Epithelial cell of esophagus (primary cell): Measurements from ENCODE around the gene PRIMA1.
A peak's percentile ranks its signal among the peaks of the same experiment; 100 is the strongest.

Source experiments
- DNase-seq: peaks from one replicate; pipeline ENCODE4 v3.0.0; 2010; ENCODE audit warnings: low read depth
- H3K4me3 ChIP-seq: 2 replicates; pipeline ENCODE4 v1.5.1; 2011; ENCODE audit warnings: mild to moderate bottlenecking, low read length, control low read depth
- TF ChIP-seq, protein P1 (sequence below): IDR thresholded peaks from 2 replicates; pipeline ENCODE4 v1.5.1; 2011; ENCODE audit warnings: low read depth, mild to moderate bottlenecking, low read length, control low read depth, inconsistent platforms; ENCODE audit not compliant: insufficient read depth; ENCODE audit errors: missing control alignments

PRIMA1 gene

GRCh38 chr14:93794756-93795155 is 6.5 kb upstream of the PRIMA1 start:
- no peak for DNase-seq
- H3K4me3 ChIP-seq: no peak overlapping the region
- TF ChIP-seq, protein P1, sequence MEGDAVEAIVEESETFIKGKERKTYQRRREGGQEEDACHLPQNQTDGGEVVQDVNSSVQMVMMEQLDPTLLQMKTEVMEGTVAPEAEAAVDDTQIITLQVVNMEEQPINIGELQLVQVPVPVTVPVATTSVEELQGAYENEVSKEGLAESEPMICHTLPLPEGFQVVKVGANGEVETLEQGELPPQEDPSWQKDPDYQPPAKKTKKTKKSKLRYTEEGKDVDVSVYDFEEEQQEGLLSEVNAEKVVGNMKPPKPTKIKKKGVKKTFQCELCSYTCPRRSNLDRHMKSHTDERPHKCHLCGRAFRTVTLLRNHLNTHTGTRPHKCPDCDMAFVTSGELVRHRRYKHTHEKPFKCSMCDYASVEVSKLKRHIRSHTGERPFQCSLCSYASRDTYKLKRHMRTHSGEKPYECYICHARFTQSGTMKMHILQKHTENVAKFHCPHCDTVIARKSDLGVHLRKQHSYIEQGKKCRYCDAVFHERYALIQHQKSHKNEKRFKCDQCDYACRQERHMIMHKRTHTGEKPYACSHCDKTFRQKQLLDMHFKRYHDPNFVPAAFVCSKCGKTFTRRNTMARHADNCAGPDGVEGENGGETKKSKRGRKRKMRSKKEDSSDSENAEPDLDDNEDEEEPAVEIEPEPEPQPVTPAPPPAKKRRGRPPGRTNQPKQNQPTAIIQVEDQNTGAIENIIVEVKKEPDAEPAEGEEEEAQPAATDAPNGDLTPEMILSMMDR: no peak

DNA sequence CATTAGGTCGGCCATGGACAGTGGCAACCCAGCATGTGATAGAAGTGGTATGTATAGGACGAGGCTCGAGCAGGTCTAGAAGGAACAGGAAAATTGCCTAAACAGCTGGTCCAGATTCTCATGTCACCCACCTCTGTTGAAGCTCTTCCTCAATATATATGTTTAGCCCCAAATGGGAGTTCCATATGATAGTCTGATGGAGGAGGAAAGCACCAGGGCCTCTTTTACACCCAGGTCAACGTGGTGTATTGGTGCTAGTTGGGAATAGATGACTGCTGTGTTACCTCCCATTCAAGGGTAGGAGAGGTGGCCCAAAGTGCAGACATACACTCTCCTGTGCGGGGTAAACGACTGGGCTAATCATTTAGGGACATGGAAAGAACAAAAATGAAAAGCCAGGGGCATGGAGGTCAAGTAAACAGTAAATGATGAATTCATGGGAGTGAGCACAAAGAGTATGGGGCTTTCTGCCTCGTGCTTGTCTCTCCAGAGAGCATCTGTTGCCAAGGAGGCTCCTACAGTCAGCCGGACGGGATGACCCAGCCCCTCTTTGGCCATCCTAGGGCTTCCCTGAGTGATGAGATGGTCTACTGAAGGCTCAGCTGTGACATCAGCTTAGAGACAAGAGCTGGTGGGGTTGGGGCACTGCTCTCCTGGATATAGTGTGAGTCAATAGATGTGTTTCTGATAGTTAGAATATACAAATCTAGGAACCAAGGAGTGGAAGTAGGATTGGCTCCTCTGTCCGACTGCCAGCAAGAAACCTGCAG is 5.5 kb upstream of the PRIMA1 start:
- no peak for DNase-seq
- no peak overlapping the region for H3K4me3 ChIP-seq
- TF ChIP-seq, protein P1: no peak

GRCh38 chr14:93792391-93792790 is 4.1 kb upstream of the PRIMA1 start:
- H3K4me3 ChIP-seq: no peak overlapping the region
- DNase-seq: peak; percentile 25
- TF ChIP-seq, protein P1: no peak

DNA sequence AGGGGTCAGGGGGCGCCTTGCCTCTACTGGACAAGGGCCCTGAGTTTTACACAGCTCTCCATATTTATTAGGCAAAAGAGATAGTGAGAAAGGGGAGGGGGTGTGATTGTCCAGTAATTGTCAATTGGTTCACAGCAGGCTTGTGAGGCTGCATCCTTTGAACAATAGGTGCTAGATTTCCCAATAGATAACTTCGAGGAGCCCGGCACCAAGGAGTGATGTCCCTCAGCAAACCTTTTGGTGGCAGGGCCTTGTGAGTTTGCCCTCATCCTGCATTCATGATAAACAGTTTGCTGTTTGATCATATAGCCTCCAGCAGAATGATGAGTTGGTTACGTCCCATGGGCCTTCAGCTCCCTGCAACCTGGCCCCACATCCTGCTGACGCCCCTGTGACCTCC is 2.7 kb upstream of the PRIMA1 start:
- TF ChIP-seq, protein P1: no peak
- DNase-seq: no peak

GRCh38 chr14:93789228-93790130 is 1.2 kb upstream of the PRIMA1 start:
- TF ChIP-seq, protein P1: no peak

More for the DNA sequence above, 2.7 kb upstream of the PRIMA1 start:
- no peak overlapping the region for H3K4me3 ChIP-seq

DNA sequence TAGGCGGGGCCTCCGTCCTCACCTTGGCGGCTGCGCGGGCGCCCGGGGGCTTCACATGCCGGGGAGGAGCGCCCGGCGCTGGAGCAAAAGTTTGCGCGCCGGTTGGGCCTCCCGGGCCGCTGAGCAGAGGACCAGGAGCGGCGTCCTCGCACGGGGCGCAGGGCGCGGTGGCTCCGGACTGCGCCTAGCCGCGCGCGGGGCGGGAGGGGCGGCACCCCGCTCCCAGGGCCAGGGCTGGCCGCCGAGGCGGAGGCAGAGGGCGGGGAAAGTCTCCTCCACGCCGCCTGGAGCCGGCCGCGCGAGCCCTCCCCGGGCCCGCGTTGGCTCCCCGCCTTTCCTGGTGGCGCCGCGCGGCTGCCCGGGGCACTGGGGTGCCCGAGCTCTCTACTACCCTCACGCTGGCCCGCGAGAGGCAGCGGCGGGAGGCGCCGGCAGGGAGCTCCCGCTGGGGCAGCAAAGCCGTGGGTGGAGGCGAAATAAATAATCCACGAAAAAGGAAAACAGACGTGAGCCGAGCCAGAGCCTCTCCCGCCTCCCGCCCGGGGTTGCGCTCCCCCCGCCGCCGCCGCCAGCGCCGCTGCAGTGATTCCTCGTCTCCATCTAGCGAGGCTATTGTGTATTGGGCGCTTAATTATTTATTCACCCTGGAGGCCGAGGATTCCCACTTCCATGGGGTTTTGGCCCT is 400 bp upstream of the PRIMA1 start:
- peak; percentile 13 for DNase-seq
- H3K4me3 ChIP-seq: peak overlapping the region; percentile 22
- TF ChIP-seq, protein P1: no peak

More at GRCh38 chr14:93789228-93790130, 1.2 kb upstream of the PRIMA1 start:
- no peak for DNase-seq
- H3K4me3 ChIP-seq: no peak overlapping the region
